Superior temporal gyrus (tissue), 1 donor: ENCODE results near the gene ZNF444.
"Not testable (repeated sequence)": the region's sequence is repeated elsewhere in the genome, so short reads cannot be mapped to it uniquely, and the experiment has no call there.

Source experiments
- DNase-seq: peaks from one replicate; pipeline ENCODE4 v3.0.0-alpha.2; 2016; ENCODE audit errors: extremely low spot score

ZNF444 gene

DNA sequence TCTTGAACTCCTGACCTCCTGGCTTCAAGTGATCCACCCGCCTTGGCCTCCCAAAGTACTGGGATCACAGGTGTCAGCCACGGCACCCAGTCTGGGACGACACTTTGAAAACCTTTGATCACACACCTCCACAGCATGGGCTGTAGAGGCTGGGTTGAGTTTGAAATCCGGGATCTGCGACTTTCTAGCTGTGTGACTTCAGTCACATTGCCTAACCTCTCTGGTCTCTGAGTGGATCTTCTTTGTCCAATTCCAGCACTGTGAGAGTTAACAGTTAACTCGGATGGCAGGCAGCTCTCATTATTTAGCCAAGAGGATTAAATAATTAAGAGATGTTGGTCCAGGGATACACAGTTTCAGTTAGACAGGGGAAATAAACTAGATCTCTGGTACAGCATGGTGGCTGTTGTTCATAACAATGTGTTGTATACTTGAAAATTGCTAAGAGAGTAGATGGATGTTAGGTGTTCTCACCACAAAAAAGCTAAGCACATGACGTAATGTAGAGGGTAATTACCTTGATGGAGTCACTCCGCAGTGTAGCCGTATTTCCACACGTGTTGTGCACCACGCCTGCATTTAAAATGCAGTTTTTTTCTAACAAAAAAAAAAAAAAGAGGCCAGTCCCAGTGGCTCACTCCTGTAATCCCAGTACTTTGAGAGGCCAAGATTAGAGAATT is 36.6 kb downstream of the ZNF444 start:
- DNase-seq: no peak

DNA sequence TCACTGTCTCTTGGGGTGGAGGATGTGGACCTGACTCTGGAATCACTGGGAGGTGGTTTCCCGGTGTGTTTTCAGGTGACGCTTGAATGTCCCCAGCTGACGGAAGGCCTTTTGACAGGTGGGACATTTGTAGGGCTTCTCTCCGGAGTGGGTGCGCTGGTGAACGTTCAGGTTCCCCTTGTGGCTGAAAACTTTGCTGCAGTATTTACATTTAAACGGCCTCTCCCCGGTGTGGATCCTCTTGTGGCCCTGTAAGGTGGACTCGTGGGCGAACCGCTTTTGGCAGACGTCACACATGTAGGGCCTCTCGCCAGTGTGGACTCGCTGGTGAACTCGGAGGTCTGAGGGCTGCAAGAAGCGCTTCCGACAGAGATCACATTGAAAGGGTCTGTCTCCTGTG is 48.7 kb downstream of the ZNF444 start:
- DNase-seq: no peak

- no peak for DNase-seq
These were observed 50.0 kb downstream of the ZNF444 start for GRCh38 chr19:56191115-56191514.

- no peak for DNase-seq
These were observed 50.6 kb downstream of the ZNF444 start for GRCh38 chr19:56191711-56192110.

DNA sequence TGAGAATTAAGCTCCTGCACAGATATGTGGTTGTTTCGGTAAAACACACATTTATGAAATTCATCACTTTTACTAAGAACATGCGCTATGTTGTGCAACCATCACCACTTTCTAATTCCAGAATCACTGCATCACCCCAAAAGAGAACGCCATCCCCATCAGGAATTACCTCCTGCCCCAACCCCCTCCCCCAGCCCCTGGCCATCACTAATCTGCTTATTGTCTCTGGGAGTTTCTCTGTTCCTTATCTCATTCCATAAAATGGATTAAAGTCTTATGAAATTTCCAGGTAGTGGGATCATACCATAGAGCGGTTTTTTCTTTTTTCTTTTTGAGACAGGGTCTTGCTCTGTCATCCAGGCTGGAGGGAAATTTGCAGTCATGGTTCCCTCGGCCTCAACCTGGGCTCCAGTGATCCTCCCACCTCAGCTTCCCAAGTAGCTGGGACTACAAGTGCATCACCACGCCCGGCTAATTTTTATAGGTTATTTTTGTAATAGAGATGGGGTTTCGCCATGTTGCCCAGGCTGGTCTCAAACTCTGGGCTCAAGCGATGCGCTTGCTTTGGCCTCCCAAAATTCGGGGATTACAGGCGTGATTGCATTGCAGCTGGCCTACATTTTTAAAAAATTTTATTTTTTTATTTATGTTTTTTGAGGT is 53.0 kb downstream of the ZNF444 start:
- DNase-seq: no peak

- DNase-seq: not testable (repeated sequence)
These were observed 56.6 kb downstream of the ZNF444 start, which contains the start of gene ZSCAN5B for GRCh38 chr19:56197646-56198045. ZSCAN5B (minus strand) TSS chr19:56197783; CDS start chr19:56193052, 4,731 bp downstream.

- no peak for DNase-seq
These were observed 58.6 kb downstream of the ZNF444 start for GRCh38 chr19:56199687-56200086.

DNA sequence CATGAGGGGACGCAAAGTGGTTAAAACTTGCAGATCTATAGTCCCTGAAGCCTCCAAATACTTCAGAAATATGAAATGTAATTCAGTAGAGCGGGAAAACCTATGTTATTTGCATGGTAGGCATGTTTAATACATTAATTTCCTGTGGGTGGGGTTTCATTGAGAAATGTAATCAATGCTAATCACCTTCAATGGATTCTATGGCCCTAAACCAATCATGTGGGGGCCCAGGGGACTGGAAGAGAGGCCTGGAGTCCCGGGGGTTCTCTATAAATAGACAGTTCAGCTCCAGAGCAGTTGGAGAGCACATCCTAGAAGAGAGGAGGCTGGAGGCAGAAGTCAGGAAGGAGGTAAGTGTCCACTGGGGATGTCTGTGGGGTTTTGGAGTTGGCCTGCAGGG is 60.9 kb downstream of the ZNF444 start, which contains the start of gene ZSCAN5C:
Gene ZSCAN5C (plus strand): TSS at position 301 of the 400 bp plus-strand sequence. CDS start 3,641 bp downstream, outside the sequence.
- no peak for DNase-seq

GRCh38 chr19:56207581-56207980 is 66.5 kb downstream of the ZNF444 start:
- DNase-seq: not testable (repeated sequence)

DNA sequence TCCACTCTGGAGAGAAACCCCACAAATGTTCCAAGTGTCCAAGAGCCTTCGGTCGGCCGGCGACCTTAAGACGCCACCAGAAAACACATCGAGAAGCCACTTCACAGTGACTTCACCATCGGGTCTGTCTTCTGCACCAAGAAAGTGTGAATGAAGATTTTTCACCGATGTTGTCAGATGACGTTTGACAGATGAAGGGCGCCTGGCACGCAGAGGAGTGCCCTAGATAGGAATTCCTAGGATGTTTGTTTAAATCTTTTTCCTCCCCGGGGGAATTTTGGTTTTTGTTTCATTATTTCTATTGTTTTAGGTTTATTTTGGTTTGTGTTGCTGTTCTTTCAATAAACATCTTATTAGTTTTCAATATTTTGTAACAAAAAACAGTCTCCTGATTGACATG is 68.0 kb downstream of the ZNF444 start:
- no peak for DNase-seq

- not testable (repeated sequence) for DNase-seq
These were observed 68.9 kb downstream of the ZNF444 start for GRCh38 chr19:56210036-56210435.
